Midbrain (tissue), 1 donor: ENCODE results near the gene GPC5.

Experiments
- DNase-seq: peaks from one replicate; lab custom pipeline; 2025; lab: John Stamatoyannopoulos, UW

Gene GPC5

DNA sequence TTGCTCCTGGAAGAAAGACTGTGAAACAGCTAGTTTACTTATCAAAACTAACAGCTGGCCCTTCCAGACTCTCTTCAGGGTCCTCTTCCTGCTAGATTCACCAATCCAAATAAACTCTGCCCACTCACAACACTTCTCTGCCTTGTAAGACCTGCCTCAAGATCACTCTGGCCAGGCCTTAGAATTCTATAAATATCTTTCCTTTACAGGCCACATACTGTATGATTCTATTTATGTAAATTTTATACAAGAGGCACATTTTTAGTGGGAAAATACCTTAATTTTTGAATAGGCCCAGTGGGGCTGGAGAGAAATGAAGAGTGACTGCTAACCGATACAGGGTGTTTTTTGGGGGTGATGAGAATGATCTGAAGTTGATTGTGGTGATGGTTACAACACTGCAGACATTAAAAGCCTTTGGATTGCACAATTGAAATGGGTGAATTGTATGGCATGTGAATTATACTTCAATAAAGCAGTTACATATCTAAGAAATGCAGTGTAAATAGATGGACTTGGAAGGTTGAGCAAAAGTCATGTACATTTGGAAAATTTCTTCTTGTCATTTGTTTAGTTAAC lies 141.8 kb downstream of the GPC5 start:
- DNase-seq, result no peak

DNA sequence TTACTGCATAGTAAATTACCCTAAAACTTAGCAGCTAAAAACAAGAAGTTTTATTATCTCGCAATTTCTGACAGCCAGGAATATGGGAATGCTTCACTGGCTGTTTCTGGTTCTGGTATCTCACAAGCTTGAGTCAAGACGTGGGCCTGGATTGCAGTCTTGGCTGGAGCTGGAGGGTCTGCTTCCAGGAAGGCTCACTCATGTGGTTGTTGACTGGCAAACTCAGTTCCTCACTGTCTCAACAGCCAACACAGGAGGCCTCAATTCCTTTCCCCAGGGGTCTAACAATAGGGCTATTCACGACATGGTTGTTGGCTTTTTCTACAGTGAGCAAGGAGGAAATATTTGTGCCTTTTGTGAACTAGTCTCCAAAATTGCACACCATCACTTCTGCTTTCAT lies 146.3 kb downstream of the GPC5 start:
- DNase-seq, result no peak

DNA sequence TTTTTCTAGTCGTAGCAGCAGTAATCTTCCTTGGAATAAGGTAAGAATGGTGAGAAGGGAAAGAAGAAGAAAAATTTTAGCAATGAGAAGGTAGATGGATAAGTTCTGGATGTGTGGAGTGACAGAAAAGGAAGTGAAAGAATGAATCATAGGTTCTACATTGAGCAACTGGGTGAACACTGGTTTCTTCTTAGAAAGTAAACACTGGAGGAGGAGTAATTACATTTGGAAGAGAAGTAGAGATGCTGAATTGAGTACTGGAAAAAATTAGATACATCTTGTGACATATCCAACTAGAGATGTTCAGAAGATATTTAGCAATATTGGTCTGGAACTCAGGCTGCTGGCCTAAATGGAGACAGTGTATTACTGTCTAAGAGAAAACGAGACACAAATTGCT lies 148.5 kb downstream of the GPC5 start:
- no peak for DNase-seq

DNA sequence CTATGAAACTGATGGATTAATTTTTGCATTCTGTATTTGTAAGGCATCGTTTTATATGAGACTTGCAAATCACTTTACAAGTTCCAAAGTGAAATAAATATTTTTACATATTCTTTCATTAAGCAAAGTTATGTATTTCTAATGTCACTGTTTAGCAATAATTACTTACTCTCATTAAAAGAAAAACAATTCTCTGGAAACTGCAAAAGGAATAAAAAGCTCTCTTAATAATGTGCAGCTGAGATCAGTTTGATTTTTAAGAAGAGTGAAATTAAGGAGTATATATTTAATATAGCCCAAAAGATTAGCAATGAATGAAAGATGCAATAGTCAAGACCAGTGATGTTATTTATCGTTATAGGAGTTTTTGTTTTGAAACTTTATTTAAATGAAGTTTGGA lies 155.2 kb downstream of the GPC5 start:
- DNase-seq, result no peak

DNA sequence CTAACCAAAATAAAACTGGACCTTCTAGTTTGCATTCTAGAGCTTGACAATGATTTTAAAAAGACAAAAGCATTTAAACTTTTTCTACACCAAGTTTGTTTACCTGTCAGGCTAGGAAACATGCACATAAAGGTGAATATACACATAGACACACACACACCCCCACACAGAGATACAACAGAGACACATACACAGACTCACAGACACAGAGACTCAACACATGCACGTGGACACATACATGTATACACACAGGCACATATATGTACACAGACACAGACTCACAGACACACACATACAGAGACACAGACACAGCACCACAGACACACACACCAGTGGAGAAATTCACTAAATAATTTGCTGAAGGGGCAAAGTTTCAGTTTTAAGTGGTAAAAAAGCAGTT lies 155.7 kb downstream of the GPC5 start:
- DNase-seq, result no peak

DNA sequence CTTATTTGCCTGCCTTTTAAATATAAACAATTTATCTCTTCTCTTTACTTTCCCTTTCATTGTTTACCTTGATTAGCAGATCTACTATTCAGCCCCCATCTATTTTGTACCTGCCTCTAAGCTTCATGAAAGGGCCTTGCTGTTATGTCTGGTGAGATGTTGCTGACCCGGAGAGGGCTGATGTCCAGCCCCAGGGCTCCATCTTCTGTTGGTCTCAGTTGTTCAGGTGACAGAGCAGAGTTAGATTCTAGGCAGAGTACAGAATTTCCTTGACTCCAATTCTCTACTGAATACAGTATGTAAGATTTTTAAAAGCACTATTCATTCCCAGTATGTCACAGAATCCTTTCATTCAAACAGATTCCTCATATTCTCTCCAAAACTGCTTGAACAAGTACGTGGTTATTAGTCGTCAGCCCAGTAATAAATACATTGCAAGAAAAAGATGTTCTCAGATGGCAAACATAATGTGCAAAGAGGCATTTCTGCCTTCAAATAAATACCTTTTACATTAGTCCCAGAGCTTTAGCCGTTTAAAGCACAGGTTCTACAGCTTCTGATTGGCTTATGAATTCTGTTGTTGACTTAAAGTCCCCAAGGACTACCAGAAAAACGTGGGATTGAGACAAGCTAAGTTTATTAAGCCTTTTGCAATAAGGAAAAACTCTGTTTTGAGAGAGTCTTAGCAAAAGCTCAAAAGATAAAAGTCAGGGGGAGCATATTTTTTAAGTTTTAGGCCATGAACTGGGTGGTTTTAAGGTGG lies 159.1 kb downstream of the GPC5 start:
- no peak for DNase-seq

DNA sequence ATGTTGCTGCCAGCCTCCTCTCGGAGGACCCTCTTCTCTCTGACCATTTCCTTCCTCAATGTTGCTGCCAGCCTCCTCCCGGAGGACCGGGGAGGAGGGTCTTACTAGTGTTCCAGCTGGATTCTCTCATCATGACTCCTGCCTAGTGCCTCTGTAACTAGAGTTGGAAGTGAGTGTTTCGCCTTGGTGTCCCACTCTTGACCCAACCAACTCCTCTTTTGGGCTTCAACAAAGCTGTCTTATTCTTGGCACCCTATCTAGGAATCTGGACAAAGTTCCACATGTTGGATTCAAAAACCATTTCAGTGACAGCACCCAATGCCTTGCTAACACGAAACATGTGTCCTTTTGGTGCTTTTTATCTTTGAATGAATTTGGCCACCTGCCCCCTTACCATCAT lies 165.4 kb downstream of the GPC5 start:
- no peak for DNase-seq

DNA sequence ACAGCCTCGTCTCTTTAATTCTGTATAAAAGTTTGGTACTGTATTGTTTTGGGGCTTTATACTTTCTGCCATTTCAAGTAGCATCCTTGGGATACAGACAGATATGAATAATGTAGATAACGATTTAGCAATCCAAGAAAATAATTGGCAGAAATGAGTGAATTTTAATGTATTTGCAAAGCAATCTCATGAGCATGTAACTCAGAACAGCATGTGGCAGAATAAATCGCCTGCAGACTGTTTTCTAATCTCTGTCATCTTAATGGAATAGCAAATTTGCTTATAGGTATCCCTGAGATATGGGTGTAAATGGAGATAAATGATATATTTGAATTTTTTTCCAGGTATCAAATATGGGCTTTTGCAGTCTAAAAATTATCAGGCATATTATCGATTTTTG lies 166.0 kb downstream of the GPC5 start:
- no peak for DNase-seq

DNA sequence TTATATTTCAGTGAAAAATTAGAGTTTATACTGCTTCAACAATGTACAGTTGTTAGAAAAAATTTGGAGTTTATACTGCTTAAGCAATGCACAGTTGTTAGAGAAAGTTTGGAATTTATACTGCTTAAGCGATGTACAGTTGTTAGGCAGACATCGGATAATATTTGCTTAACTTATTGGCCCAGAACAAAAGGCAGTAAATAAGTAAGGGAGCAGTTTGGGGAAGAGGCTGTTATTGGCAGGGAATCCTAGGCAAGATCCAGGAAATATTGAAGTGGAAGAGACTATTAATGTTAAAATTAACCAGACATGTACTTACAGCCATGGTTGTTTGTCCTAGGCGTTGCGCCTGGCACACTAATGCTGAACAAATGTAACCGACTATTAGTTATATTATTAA lies 166.9 kb downstream of the GPC5 start:
- DNase-seq, result no peak

DNA sequence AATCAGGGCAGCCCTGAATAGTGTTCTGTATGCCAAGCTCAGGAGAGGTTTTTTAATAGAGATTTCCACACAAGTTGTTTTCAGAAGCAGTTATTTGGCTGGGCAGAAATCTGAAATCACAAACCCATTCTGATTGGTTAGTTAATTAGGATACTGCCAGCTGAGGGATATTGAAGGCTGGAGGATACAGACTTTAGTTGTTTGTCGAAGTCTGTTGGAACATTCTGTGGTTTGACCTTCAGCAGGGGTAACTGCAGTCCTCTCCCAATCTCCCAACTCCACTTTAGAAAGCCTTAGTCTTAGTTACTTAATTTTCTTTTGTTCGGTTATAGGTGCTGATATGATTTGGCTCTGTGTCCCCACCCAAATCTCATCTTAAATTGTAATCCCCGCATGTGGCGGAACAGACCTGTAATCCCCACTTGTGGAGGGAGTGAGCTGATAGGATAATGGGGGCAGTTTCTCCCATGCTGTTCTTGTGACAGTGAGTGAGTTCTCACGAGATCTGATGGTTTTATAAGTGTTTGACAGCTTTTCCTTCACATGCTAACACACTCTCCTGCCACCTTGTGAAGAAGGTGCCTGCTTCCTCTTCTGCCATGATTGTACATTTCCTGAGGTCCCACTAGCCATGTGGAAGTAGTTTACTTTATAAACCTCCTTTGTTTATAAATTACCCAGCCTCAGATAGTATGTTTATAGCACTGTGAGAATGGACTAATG lies 169.2 kb downstream of the GPC5 start:
- no peak for DNase-seq

DNA sequence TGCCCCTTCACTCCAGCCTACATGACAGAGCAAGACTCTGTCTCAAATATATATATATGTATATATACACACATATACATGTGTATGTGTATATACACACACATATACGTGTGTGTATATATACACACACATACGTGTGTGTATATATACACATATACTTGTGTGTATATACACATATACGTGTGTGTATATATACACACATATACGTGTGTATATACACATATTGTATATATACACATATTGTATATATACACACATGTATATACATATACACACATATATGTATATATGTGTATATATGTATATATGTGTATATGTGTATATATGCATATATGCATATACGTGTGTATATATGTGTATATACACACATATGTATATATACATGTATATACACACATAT lies 173.3 kb downstream of the GPC5 start:
- DNase-seq, result no peak

DNA sequence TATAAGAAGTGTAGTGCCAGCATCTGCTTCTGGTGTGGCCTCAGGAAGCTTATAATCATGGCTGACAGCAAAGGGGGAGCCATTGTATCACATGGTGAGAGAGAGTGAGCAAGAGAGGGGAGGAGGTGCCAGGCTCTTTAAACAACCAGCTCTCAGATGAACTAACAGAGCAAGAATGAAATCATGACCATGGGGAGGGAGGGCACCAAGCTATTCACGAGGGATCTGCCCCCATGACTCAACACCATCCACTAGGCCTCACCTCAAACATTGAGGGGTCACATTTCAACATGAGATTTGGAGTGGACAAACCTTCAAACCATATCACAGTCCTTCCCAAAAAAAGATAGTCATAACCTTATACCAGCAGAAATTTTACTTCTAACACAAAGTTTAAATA lies 174.0 kb downstream of the GPC5 start:
- DNase-seq, result no peak

DNA sequence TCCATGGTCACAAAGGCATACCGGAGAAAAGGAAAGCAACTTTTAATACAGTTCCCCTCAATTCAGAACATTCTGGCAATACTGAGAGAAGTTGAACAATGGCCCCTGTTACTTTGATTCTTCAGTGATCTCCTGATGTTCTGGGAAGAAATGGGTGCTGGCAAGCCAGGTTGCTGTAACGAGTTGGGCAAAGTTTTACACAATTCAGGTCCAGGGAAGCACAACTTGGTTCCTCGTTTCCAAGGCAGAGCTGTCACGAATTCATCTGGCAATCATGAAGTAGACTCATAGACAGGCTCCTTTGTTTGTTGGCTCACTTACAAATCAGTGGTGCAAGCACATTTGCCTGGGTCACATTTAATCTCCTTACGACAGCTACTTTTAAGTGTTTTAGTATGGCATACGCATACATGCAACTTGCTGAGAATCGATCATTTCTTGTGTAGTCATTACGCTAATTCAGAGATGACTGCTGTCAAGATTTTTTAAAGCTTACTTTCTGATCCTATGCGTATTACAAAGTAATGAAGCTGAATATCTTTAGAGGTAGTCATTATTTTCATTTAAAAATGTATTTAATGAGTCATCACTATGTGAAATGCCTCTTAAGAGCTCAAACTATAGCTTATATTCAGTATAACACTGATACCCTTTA lies 174.7 kb downstream of the GPC5 start:
- DNase-seq, result no peak

DNA sequence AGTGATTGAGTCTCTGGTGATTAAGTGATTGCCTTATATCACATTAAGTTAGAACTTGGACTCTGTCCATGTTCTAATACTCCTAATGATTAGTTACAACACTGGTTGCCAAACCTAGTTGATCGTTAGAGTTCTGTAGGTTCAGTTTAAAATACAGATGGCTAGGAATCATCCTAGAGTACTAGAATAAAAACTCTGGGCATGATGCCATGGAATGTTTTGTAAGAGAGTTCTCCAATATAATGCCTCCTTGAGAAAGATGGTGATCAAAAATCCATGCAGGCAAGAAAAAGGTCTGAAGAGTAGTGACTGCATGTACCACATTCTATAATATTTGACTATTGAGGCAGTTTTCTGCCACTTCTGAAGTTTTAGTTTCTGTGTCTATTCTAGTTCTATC lies 176.3 kb downstream of the GPC5 start:
- DNase-seq, result no peak

DNA sequence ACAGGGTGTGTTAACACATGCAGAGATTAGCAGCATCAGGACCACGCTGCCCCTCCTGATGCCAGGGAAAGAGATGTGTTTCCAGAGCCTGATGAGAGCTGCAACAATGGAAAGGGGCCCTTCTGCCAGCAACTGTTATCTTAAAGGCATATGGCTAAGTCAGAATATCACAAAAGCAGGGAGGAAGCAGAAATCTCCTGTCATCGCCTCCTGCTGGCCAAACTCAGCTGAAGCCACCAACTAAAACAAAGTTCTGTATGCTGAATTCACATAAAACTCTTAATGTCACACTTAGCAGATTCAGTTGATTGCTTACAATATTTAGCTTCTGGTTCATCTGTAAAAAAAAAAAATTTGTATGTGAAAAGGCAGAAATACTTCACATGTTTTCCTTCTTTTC lies 178.2 kb downstream of the GPC5 start:
- no peak for DNase-seq

DNA sequence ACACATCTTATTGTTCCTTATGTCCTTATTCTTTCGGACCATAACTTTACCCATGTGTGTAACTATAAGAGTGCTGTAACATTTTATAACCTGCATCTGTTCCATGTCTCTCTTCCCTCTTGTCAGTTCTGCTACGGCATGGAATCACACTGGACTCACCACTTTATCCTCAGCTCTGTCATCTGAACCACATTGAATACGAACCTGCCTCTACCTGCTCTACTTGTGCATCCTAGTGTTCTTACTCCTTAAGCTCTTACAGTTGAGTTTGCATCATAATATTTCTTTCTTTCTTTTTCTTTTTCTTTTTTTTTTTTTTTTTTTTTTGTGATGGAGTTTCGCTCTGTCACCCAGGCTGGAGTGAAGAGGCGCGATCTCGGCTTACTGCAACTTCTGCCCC lies 180.9 kb downstream of the GPC5 start:
- no peak for DNase-seq

DNA sequence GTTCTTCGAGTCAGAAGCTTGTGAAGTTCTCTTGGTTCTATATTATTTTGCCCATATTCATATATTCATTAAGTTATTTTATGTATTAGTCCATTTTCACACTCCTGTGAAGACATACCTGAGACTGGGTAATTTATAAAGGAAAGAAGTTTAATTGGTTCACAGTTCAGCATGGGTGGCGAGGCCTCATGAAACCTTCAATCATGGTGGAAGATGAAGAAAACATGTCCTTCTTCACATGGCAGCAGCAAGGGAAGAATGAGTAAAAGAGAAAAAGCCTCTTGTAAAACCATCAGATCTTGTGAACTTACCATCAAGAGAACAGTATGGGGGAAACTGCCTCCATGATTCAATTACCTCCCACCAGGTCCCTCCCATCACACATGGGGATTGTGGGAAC lies 182.3 kb downstream of the GPC5 start:
- no peak for DNase-seq

DNA sequence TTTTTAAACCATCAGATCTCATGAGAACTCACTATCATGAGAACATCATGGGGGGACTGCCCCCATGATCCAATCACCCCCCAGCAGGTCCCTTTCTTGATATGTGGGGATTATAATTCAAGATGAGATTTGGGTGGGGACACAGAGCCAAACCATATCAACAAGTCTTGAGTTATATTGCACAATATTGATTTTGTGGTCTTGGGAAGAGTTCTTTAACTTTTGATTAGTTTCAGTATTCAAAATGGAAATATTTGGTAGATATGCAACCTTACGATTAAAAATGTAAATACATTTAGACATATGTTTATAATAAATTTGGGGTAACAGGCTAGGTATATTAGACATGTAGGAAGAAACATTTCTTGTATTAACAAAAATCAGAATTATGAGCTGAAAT lies 188.2 kb downstream of the GPC5 start:
- no peak for DNase-seq

DNA sequence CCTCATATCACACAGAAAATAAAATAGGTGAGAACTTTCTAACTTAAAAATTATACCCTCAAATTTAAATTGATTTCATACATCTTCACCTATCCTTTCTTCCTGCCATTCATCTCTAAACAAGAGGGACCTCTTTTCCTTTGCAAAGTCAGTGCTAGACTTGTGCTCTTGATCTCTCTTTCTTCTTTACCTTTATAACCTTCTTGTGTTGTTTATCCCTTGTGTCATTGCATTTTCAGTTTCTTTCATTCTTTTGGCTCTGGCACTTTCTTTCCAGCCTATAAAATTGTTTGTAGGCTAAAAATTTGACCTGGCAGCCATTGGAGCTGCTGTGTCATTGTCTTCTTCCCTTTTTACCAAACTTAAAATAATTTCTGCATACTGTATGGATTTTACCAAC lies 190.1 kb downstream of the GPC5 start:
- no peak for DNase-seq

DNA sequence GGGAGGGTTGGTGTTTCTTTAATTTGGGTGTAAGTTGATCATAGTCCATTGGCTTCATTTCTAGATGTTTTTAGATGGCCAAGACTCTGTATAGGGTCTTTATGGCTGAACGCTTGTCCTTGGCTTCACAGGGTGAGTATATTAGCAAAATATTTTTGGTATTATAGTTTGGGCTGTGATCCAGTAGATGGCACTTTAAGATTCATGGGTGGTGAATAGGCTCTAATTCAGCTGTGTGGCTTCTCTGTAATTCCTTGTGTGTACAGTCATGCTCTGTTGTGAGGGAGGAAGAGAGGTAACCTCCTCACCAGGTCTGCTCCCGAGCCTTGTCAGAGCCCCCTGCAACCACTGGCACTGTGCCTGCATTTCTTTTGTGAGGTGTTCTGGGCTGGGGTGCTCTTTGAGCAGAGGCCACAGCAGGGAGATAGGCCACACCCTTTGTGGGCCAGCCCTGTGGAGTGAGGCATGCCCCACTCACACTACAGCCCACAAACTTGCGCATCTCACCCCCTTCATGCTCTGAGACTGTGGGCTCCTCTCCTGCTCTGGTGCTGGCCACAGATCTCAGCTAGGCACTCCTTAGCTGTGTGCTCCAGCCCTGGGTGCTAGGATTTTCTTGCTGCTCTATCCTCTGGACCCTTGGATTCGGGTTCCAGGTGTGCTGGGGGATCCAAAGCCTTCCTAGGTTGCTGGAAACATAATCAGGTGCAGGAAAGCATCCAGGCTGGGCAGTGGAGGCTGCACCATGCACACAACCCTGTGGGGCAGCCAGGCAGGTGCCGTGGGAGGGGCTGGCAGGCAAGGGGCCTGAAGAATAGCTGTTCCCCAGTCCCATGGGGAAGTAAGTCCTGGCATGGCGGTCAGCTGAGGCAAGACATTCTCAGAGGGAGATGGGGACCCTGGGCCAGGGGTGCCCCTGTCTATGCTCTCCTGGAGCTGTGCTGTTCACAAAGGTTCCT lies 193.9 kb downstream of the GPC5 start:
- DNase-seq, result no peak

DNA sequence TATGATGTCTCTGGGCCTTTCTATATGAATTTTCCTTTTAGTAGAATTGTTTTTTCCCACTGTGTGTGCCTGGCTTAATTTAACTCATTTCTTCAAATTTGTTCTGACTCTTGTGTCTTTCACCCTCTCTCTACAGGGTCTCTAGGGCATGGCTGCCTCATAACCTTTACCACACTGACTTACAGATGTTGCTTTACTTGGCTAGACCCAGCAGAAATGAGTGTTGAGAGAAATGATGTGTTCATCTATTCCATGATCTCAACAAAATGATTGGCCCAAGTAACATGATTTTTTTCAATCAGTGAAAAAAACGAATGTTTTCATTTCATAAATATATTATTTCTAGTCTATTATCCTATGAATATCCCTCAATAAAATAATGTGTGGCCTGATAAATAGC lies 195.0 kb downstream of the GPC5 start:
- no peak for DNase-seq

DNA sequence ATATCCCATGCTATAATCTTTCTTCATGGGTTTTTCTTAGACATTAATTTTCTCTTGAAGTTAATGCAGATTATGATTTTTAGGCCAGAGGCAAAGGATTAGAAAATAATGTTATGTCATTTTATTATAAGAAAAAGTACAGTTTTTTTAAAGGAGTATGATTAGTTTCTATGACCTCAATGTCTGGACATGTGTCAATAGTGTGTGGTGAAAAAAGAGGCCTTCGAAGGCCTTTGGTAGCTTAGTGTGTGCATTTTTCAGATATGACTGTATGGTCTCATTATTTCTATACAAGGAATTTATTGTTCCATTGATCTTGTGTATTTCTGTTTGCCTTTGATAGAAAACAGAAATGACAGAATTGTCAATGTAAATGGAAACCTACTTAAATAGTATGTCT lies 195.6 kb downstream of the GPC5 start:
- DNase-seq, result no peak
